Bronchial epithelial cell (primary cell): ENCODE results near the gene RBM4. TPM values are rescaled to one million over a fixed set of nuclear protein-coding genes. Genes with fewer than 3 reads are reported as not detected.

Source experiments
- DNase-seq: peaks from one replicate; pipeline ENCODE4 v3.0.0-alpha.2; 2010; ENCODE audit warnings: low read depth
- FAIRE-seq: peaks from 2 replicates; lab custom pipeline; 2011; peaks lifted over from hg19 to GRCh38; lab: Jason Lieb, UNC
- H3K27me3 ChIP-seq: 2 replicates; pipeline ENCODE4 v1.5.1; 2011; ENCODE audit warnings: low read length; ENCODE audit not compliant: control insufficient read depth, insufficient read depth
- H3K36me3 ChIP-seq: 2 replicates; pipeline ENCODE4 v1.5.1; 2011; ENCODE audit warnings: low read length; ENCODE audit not compliant: control insufficient read depth, insufficient read depth
- H3K4me3 ChIP-seq: 2 replicates; pipeline ENCODE4 v1.5.1; 2011; ENCODE audit warnings: mild to moderate bottlenecking, low read depth, low read length, control low read depth
- total RNA-seq: library from RNA; depleted of rRNA; stranded (reverse); fragments of >200 nt; gene quantifications from 2 replicates; pipeline ENCODE4 v1.2.1, GENCODE V29; 2014
- TF ChIP-seq, protein P1 (sequence below): IDR thresholded peaks from 2 replicates; pipeline ENCODE4 v1.5.1; 2011; ENCODE audit warnings: mild to moderate bottlenecking, moderate library complexity, low read length, control low read depth, inconsistent platforms; ENCODE audit not compliant: insufficient read depth, severe bottlenecking

Gene RBM4
- total RNA-seq, 1 donor from 2014 or later: 173 TPM

GRCh38 chr11:66674964-66675602 lies 36.6 kb downstream of the RBM4 start:
- FAIRE-seq (no peak), DNase-seq (no peak)
- H3K36me3 ChIP-seq: no peaks in the 10 kb centered on the region
- TF ChIP-seq, protein P1, sequence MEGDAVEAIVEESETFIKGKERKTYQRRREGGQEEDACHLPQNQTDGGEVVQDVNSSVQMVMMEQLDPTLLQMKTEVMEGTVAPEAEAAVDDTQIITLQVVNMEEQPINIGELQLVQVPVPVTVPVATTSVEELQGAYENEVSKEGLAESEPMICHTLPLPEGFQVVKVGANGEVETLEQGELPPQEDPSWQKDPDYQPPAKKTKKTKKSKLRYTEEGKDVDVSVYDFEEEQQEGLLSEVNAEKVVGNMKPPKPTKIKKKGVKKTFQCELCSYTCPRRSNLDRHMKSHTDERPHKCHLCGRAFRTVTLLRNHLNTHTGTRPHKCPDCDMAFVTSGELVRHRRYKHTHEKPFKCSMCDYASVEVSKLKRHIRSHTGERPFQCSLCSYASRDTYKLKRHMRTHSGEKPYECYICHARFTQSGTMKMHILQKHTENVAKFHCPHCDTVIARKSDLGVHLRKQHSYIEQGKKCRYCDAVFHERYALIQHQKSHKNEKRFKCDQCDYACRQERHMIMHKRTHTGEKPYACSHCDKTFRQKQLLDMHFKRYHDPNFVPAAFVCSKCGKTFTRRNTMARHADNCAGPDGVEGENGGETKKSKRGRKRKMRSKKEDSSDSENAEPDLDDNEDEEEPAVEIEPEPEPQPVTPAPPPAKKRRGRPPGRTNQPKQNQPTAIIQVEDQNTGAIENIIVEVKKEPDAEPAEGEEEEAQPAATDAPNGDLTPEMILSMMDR: no peak
- no peaks in the 10 kb centered on the region for H3K27me3 ChIP-seq
- no peak overlapping the region for H3K4me3 ChIP-seq

DNA sequence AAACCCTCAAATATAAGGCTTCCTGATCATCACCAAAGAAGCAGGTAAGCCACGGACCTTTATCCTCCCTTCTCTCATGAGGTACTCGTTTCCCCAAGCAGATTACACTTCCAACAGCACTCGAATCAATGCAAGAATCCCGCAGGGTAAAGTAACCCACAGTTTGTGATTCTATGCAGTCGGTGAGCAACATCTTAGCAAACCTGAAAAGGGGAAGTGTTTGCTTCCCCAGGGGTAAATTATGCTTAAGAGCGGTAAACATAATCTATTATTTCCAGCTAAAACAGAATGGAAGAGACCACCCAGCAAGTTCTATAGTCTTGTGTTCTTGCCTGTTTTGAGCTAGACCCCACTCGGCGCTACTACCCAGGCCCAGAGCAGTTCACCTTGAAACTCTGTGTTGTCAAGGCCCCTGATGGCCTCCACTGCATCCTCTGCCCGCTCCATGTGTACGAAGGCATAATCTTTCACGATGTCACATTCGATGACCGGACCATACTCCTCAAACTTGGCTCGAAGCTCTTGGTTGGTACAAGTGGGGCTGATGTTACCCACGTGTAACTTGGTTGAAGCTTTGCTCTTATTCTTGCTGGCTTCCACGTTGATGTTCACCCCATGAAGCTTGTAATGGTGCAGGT lies 37.9 kb downstream of the RBM4 start:
- no peaks in the 10 kb centered on the region for H3K27me3 ChIP-seq
- no peaks in the 10 kb centered on the region for H3K36me3 ChIP-seq
- TF ChIP-seq, protein P1: no peak
- H3K4me3 ChIP-seq: no peak overlapping the region
- no peak for DNase-seq
- peak; percentile 7 for FAIRE-seq

DNA sequence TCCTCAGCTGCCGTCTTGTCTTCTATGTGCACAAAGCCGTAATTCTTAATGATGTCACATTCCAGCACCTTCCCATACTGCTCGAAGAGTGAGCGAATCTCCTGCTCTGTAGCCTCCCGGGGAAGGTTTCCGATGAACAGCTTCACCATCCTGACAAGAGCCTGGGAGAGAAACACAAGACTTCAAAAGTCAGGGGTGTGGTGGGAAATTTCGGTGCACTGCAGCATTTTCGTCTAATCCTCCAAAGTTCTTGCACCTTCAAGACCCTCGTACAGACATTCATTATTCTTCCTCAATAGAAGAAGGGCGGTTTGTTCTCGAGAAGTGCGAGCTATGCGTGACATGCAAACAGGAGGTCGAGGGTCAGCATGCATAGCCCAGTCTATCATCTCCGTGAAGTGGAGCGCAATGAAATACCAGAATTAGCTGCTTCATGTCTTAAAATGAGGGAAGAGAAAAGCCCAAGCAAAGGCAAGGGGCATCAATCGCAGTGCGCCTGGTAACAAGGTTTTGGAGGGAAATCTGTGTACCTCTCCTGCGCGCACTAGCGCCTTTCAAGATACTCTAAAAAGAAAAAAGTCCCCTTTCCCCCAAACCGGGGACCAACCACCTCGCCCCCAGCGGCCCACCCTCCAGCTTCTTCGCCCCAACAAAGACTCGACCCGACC lies 38.6 kb downstream of the RBM4 start:
- FAIRE-seq (no peak), DNase-seq (peak; percentile 5)
- Histone ChIP-seq H3K27me3 (no peaks in the 10 kb centered on the region), H3K36me3 (no peaks in the 10 kb centered on the region), H3K4me3 (peak overlapping the region; percentile 54)
- TF ChIP-seq, protein P1: no peak

- TF ChIP-seq, protein P1: no peak
- FAIRE-seq (no peak), DNase-seq (peak; percentile 78)
Observed at GRCh38 chr11:66677599-66678375, 39.3 kb downstream of the RBM4 start, which contains the start of gene RBM4B. RBM4B (minus strand) TSS chr11:66677887; CDS start chr11:66677079, 808 bp downstream.

GRCh38 chr11:66680966-66681645 lies 42.6 kb downstream of the RBM4 start:
- DNase-seq (no peak), FAIRE-seq (no peak)
- no peak overlapping the region for H3K4me3 ChIP-seq
- H3K27me3 ChIP-seq: no peaks in the 10 kb centered on the region
- peaks cover 8% of the 10 kb centered on the region for H3K36me3 ChIP-seq
- TF ChIP-seq, protein P1: no peak

More at GRCh38 chr11:66677599-66678375, 39.3 kb downstream of the RBM4 start, which contains the start of gene RBM4B:
- Histone ChIP-seq H3K4me3 (peak within 1 kb of the TSS; percentile 54), H3K27me3 (no peaks in the 10 kb centered on the region), H3K36me3 (no peaks in the 10 kb centered on the region)
